Measurements from ENCODE around the gene LIN7C.

GRCh38 chr11:27524155-27524554 is 17.6 kb upstream of the LIN7C start:
- TF ChIP-seq CTCF (IDR thresholded peaks at IDR 0.05) (no peak), POLR2A (IDR thresholded peaks at IDR 0.05) (no peak)
